Fibroblast of the aortic adventitia (primary cell): ENCODE data around the gene ST6GALNAC4. TPM values are rescaled to one million over a fixed set of nuclear protein-coding genes. Genes with fewer than 3 reads are reported as not detected.

Source experiments
- DNase-seq: peaks from one replicate; pipeline ENCODE4 v3.0.0-alpha.2; 2010; ENCODE audit warnings: low read depth
- H3K4me3 ChIP-seq: 2 replicates; pipeline ENCODE4 v1.5.1; 2011; ENCODE audit warnings: low read depth, mild to moderate bottlenecking, control low read depth, low read length, moderate library complexity
- total RNA-seq: library from RNA; depleted of rRNA; stranded (reverse); fragments of >200 nt; gene quantifications from 2 replicates; pipeline ENCODE4 v1.2.3, GENCODE V29; 2012; ENCODE audit warnings: low replicate concordance
- TF ChIP-seq, protein P1 (sequence below): IDR thresholded peaks from 2 replicates; pipeline ENCODE4 v1.5.1; 2011; ENCODE audit warnings: mild to moderate bottlenecking, low read length, control low read depth, inconsistent platforms; ENCODE audit not compliant: insufficient read depth

Gene ST6GALNAC4
- total RNA-seq, 1 donor: 37.1 TPM

DNA sequence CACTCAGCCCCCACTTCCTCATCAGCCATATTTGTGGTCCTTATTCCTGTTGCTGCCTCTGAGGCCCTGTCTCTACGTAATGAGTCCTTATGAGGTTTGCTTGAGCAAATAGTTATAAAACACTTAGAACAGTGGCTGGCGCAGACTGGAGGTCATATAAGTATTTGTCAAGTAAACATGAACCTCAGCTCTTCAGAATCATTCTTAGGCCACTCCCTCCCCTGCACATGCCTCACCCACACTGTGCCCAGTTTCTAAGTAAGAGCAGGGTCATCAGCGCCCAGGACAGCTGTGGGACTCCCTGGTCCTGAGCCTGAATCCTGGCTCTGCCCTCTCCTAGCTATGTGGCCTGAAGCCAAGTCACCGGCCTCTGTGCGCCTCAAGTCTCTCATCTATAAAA is 4.0 kb downstream of the ST6GALNAC4 start:
- no peak for DNase-seq
- TF ChIP-seq, protein P1, sequence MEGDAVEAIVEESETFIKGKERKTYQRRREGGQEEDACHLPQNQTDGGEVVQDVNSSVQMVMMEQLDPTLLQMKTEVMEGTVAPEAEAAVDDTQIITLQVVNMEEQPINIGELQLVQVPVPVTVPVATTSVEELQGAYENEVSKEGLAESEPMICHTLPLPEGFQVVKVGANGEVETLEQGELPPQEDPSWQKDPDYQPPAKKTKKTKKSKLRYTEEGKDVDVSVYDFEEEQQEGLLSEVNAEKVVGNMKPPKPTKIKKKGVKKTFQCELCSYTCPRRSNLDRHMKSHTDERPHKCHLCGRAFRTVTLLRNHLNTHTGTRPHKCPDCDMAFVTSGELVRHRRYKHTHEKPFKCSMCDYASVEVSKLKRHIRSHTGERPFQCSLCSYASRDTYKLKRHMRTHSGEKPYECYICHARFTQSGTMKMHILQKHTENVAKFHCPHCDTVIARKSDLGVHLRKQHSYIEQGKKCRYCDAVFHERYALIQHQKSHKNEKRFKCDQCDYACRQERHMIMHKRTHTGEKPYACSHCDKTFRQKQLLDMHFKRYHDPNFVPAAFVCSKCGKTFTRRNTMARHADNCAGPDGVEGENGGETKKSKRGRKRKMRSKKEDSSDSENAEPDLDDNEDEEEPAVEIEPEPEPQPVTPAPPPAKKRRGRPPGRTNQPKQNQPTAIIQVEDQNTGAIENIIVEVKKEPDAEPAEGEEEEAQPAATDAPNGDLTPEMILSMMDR: no peak
- H3K4me3 ChIP-seq: no peak overlapping the region

DNA sequence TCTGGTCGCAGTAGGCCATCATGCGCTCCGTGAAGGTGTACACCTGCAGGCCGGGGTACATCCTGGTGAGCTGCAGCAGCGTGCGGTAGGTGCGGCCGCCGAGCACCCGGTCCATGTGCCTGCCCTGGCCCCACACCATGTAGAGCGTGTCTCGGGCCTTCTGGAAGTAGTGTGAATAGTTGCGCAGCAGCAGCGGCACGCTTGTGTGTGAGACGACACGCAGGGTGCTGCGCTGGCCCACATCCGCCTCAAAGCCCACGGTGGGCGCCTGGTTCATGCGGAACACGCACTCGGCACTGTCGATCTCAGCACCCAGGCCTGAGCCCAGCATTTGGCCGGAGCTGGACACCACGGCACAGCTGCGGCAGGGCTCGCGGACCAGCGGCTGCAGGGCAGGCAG is 4.5 kb downstream of the ST6GALNAC4 start:
- no peak for DNase-seq
- H3K4me3 ChIP-seq: no peak overlapping the region
- TF ChIP-seq, protein P1: no peak

DNA sequence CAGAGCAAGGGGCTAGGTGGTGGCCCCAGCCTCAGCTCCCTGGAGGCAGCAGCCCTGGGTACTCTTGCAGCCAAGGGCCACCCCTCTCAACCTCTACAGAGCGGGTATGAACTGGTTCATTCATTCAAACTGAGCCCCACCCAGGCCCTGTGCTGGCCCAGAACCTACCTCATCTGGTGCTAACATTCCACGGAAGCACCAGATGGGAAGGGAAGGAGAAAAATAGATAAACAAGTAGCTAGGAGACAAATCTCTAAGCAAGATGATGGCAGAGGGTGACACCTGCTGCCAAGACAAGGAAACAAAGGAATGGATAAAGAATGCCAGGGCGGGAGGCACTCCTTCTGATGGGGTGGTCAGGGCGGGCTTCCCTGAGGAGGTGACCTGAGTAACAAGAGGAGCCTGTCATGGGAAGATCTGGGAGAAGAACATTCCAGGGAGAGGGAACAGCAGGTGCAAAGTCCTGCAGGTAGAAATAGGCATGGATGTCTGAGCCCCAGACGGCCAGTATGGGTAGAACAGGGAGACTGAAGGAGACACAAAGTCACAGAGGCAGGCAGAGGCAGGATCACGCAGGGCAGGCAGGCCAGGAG is 6.1 kb downstream of the ST6GALNAC4 start:
- TF ChIP-seq, protein P1: no peak
- no peak overlapping the region for H3K4me3 ChIP-seq
- peak; percentile 48 for DNase-seq

DNA sequence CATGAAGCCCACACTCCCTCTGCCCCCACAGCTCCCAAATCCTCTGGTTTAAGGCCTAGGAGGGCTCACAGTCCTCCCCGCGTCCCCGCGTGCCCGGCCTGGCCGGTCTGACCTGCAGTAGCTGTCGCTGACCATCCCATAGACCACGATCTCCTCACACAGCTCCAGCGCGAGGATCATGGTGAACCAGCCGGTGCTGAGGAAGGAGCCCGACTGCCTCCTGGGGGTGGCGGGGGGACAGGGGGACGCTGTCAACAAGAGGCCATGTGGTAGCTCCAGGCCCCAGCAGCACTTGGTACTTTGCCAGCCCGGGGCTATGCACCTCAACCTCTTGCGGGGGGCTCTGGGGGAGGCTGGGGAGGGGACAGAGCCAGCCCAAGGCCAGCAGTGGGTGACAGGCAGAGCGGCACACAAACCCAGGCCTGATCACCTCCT is 7.0 kb downstream of the ST6GALNAC4 start:
- TF ChIP-seq, protein P1: no peak
- no peak overlapping the region for H3K4me3 ChIP-seq
- DNase-seq: no peak

DNA sequence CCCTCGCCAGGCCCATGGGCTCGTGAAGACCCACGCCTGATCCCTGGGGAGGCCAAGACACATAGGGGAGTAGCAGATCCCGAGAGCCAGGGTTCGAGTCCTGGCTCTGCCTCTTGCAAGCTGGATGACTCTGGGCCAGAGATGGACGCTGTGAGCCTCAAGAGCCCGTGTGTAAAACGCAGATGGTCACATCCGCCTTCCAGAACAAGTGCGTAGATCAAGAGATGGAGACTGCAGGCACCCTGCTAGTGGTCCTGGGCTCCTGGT is 8.2 kb downstream of the ST6GALNAC4 start:
- no peak overlapping the region for H3K4me3 ChIP-seq
- DNase-seq: no peak
- TF ChIP-seq, protein P1: no peak

DNA sequence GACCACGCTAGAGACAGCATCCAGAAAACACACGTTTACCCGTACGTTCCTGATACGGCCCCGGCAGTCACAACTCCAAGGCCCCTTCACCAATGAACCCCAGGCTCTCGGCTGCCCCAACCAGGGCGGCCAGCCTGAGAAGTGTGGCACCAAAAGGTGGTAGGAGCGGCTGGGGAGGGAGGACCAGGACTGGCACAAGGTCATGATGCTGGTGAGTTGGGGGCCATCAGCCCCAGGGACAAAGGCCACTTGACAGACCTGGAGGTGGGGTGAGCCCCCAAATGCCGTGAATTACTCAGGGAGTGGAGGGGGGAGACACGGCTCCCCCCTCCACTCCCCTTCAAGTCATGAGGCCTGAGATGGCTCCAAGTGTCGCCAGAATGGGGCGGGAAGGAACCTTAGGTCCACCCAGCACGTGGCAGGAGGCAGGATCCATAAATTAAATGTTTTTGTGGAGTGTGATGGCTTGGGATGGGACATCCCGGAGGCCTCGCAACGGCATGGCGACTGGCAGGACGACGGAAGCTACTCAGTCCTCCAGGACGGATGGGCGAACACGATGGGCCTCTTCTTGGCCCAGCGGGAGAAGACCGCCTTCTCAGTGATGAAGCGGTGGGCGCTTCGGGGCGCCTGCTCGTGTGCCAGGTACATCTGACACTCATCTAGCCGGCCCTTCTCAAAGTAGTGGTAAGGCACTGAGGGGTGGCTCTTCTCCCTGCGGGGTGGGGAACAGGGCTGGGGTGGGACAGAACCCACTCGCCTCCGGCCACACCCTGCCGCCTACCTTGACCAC is 8.8 kb downstream of the ST6GALNAC4 start:
- H3K4me3 ChIP-seq: no peak overlapping the region
- no peak for DNase-seq
- TF ChIP-seq, protein P1: no peak

DNA sequence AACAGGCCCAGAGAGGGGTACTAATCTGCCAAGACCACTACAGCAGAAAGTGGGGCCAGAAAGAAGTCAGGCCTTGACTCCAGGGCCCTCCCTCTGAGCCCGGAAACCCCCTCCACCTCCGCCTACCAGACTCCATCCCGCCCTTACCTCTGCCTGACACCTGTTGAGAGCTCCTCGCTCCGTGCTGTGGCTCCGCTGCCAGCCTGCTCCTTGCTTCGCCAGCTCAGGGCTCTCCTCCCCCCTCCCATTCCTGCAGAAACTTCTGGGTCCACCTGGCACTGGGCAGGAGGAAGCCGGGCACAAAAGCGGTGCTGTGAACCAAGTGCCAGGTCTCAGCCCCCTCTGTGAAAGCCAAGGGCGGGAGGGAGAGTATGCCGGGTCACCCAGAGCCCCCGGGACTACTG is 11.1 kb downstream of the ST6GALNAC4 start:
- no peak for DNase-seq
- no peak overlapping the region for H3K4me3 ChIP-seq
- TF ChIP-seq, protein P1: no peak
